H1 (cell line): ENCODE measurements around the gene C5orf34. TPM values are rescaled to one million over a fixed set of nuclear protein-coding genes. Genes with fewer than 3 reads are reported as not detected.

Experiments
- CTBP2 ChIP-seq: IDR thresholded peaks from 2 replicates; pipeline ENCODE4 v1.7.0; 2011; ENCODE audit warnings: borderline replicate concordance, mild to moderate bottlenecking, moderate library complexity, mixed read lengths, low read length; ENCODE audit not compliant: insufficient read depth, insufficient read length
- POLR2AphosphoS5 ChIP-seq: IDR thresholded peaks from 2 replicates; pipeline ENCODE4 v1.6.1; 2011; ENCODE audit warnings: low read depth, low read length
- SP2 ChIP-seq: IDR thresholded peaks from 2 replicates; pipeline ENCODE4 v1.6.1; 2012; ENCODE audit warnings: mild to moderate bottlenecking, low read length, inconsistent platforms
- SUZ12 ChIP-seq: fragments of 200-600 bp; sonication (generic); IDR thresholded peaks from 2 replicates; pipeline ENCODE4 v1.6.1; 2012; ENCODE audit warnings: mild to moderate bottlenecking, inconsistent platforms, low read length, moderate library complexity, mixed read lengths
- TAF1 ChIP-seq: IDR thresholded peaks from 2 replicates; pipeline ENCODE4 v1.6.1; 2011; ENCODE audit warnings: mild to moderate bottlenecking, low read depth, low read length
- USF2 ChIP-seq: IDR thresholded peaks from 2 replicates; pipeline ENCODE4 v1.6.1; 2011; ENCODE audit warnings: low read length, improper control_type of control experiment
- polyA plus RNA-seq, 7 experiments: library from polyadenylated mRNA; depleted of rRNA in 3 of 7; stranded (reverse) in 5 of 7; unstranded in 2 of 7; fragments of >200 nt in 5 of 7; fragments of 200-250 nt in 2 of 7; gene quantifications; 1 replicate in 5 of 7; 2 replicates in 1 of 7; 4 replicates in 1 of 7; pipeline versions ENCODE4 v1.2.1 to v1.2.3, GENCODE V29; 2011 to 2013; ENCODE audit warnings: missing spikeins in 2 of 7, mixed read lengths in 2 of 7
- total RNA-seq: library from RNA; stranded (reverse); fragmentation: NEBNext Ultra II Directional; extraction: Animal tissue kit (Norgen Biotek cat#: 25700); gene quantifications from 2 replicates; pipeline ENCODE4 v1.2.1, GENCODE V29; 2021

The C5orf34 gene
- total and polyA plus RNA-seq, 2 of the 8 experiments (the other 6 are each of a cell fraction or from before 2014, with no cell fraction given): 6.8 to 8.6 TPM

- TF ChIP-seq TAF1 (no peak), CTBP2 (no peak), POLR2AphosphoS5 (no peak), USF2 (no peak), SP2 (no peak), SUZ12 (no peak)
- TF ChIP-seq, all 59 proteins: peak for 0
Observed at GRCh38 chr5:43554497-43554896, 39.5 kb upstream of the C5orf34 start (continued).
